Activated T-helper 1 cell treated with anti-CD3 and anti-CD28 coated beads, Interleukin-12 subunit alpha, Interleukin-12 subunit beta, Interleukin-2, Interleukin-4 antibody, amounts not matched to agents 30 ng/mL and 10 ng/mL and 1 ng/mL, durations not matched to agents 14 hours and 24 hours and 36 hours (primary cell): ENCODE data around the gene FYB1. TPM values are rescaled to one million over a fixed set of nuclear protein-coding genes. Genes with fewer than 3 reads are reported as not detected.
A peak's percentile ranks its signal among the peaks of the same experiment; 100 is the strongest.
"Not testable (repeated sequence)": the region's sequence is repeated elsewhere in the genome, so short reads cannot be mapped to it uniquely, and the experiment has no call there.

Source experiments
- DNase-seq: peaks from one replicate; pipeline ENCODE4 v3.0.0; 2021; ENCODE audit warnings: low spot score
- H3K27ac Mint-ChIP-seq: one replicate; pipeline ENCODE4 v1.8.0; 2021; ENCODE audit warnings: mild to moderate bottlenecking, mixed read lengths
- H3K27me3 Mint-ChIP-seq: one replicate; pipeline ENCODE4 v1.8.0; 2022; ENCODE audit warnings: mild to moderate bottlenecking, moderate library complexity, mixed read lengths; ENCODE audit not compliant: insufficient read depth
- H3K36me3 Mint-ChIP-seq: one replicate; pipeline ENCODE4 v1.8.0; 2021; ENCODE audit warnings: low read depth, mixed read lengths
- H3K4me1 Mint-ChIP-seq: one replicate; pipeline ENCODE4 v1.8.0; 2021; ENCODE audit warnings: low read depth, mixed read lengths
- H3K4me3 Mint-ChIP-seq: one replicate; pipeline ENCODE4 v1.8.0; 2021; ENCODE audit warnings: mild to moderate bottlenecking, moderate library complexity, mixed read lengths
- H3K9me3 Mint-ChIP-seq: one replicate; pipeline ENCODE4 v1.8.0; 2021; ENCODE audit warnings: mixed read lengths
- intact Hi-C: fragments of 100-400 bp; cut with micrococcal nuclease; formaldehyde crosslinking; loops from one replicate; pipeline ENCODE4 v1.15.1; 2024
- total RNA-seq: library from RNA; stranded (reverse); gene quantifications from 2 replicates; pipeline ENCODE4 v1.2.3, GENCODE V29; 2022

Gene FYB1
- total RNA-seq, 1 donor from 2014 or later = 100 TPM

- peak overlapping the region; percentile 97 for H3K27ac Mint-ChIP-seq
- no peaks in the 10 kb centered on the region for H3K9me3 Mint-ChIP-seq
- peaks cover 95% of the 10 kb centered on the region for H3K4me1 Mint-ChIP-seq
- no peak for DNase-seq
- H3K4me3 Mint-ChIP-seq = peak overlapping the region; percentile 70
- no peaks in the 10 kb centered on the region for H3K27me3 Mint-ChIP-seq
- H3K36me3 Mint-ChIP-seq = peaks cover 8% of the 10 kb centered on the region
- intact Hi-C loops = loop anchor here (1.0 kb wide), 4 partner anchors 10 to 29 kb away; no protein-coding TSS in a partner anchor
These were observed 31.3 kb downstream of the FYB1 start for GRCh38 chr5:39187831-39188731.

GRCh38 chr5:39186722-39187539, 32.4 kb downstream of the FYB1 start:
- H3K9me3 Mint-ChIP-seq = no peaks in the 10 kb centered on the region
- peak overlapping the region; percentile 97 for H3K27ac Mint-ChIP-seq
- peaks cover 94% of the 10 kb centered on the region for H3K4me1 Mint-ChIP-seq
- intact Hi-C loops = loop anchor here (1.0 kb wide), 1 partner anchor 9 kb away; no protein-coding TSS in a partner anchor
- H3K27me3 Mint-ChIP-seq = no peaks in the 10 kb centered on the region
- H3K36me3 Mint-ChIP-seq = peaks cover 9% of the 10 kb centered on the region
- DNase-seq = no peak
- H3K4me3 Mint-ChIP-seq = peak overlapping the region; percentile 70

- Mint-ChIP-seq H3K9me3 (no peaks in the 10 kb centered on the region), H3K36me3 (peaks cover 14% of the 10 kb centered on the region), H3K27me3 (no peaks in the 10 kb centered on the region), H3K27ac (peak overlapping the region; percentile 97), H3K4me3 (peak overlapping the region; percentile 87), H3K4me1 (peaks cover 94% of the 10 kb centered on the region)
- intact Hi-C loops = no loop called here
- no peak for DNase-seq
These were observed 33.1 kb downstream of the FYB1 start for GRCh38 chr5:39186289-39186688.

DNA sequence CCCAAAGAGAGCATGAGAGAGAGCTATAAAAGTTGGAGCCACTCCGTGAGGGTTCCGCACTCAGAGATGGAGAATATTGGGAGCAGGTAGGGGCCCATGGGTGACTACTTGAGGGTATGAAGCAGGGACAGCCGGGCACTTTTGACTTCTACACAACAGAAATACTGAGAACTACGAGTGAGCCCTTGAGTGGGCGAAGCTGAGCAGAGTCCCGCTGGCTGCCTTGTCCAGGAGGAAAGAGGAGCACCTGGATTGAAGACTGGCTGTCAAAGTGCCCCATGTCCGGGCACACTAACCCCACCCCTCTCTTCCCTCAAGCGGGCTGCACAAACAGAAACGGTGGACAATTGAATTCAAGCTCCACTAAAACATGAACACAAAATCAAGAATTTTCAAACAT, 33.6 kb downstream of the FYB1 start:
- H3K36me3 Mint-ChIP-seq = peaks cover 14% of the 10 kb centered on the region
- DNase-seq = no peak
- H3K4me1 Mint-ChIP-seq = peaks cover 89% of the 10 kb centered on the region
- H3K4me3 Mint-ChIP-seq = peak overlapping the region; percentile 87
- H3K27ac Mint-ChIP-seq = peak overlapping the region; percentile 97
- no peaks in the 10 kb centered on the region for H3K27me3 Mint-ChIP-seq
- H3K9me3 Mint-ChIP-seq = no peaks in the 10 kb centered on the region
- intact Hi-C loops = no loop called here

- Mint-ChIP-seq H3K4me1 (peaks cover 83% of the 10 kb centered on the region), H3K27ac (peak overlapping the region; percentile 77), H3K36me3 (peaks cover 25% of the 10 kb centered on the region), H3K4me3 (peak overlapping the region; percentile 78)
- DNase-seq, H3K27me3 Mint-ChIP-seq, H3K9me3 Mint-ChIP-seq: not testable (repeated sequence)
- intact Hi-C loops = loop anchor here (5.0 to 10.0 kb wide), 5 partner anchors 107 to 1655 kb away; partner anchors contain the start of genes RICTOR and RPL37
These were observed 39.8 kb downstream of the FYB1 start for GRCh38 chr5:39179561-39179960.

DNA sequence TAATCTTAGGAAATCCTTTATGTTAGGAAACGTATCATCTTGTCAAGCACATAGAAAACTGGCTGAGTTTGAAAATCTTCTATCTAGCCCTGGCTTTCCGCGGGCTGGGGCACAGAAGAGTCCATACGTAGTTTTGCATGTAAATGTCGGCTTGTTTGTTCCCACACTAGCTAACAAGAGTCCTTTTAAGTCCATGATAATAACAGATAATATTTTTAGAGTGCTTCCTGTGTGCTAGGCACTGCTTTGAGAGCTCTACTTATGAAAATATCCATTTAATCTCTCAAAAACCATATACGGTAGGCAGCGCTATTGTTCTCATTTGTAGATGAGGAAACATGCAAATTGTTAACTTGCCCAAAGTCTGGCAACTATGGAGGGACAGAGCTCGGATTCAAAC, 40.5 kb downstream of the FYB1 start:
- peaks cover 88% of the 10 kb centered on the region for H3K4me1 Mint-ChIP-seq
- peak overlapping the region; percentile 78 for H3K4me3 Mint-ChIP-seq
- peak overlapping the region; percentile 77 for H3K27ac Mint-ChIP-seq
- no peak for DNase-seq
- H3K27me3 Mint-ChIP-seq = no peaks in the 10 kb centered on the region
- peaks cover 27% of the 10 kb centered on the region for H3K36me3 Mint-ChIP-seq
- no peaks in the 10 kb centered on the region for H3K9me3 Mint-ChIP-seq
- intact Hi-C loops = loop anchor here (1.0 to 10.0 kb wide), 6 partner anchors 8 to 1656 kb away; partner anchors contain the start of genes RICTOR and RPL37

DNA sequence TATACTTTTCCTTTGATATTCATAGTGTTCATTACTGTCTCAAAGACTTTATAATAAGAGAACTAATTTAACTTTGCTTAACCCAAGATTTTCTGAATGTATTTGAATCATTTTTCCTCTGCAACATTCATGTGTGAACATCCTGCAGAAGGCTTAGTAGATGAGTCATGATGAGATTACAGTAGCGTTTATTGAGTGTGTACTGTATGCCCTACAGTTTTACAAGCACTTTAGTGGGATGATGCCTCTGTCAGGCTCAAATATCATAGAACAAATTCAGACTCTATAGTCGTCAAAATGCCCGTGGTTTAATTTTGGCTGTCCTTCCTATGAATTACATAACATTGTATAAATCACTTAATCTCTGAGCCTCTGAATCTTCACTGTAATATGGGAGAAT, 41.2 kb downstream of the FYB1 start:
- intact Hi-C loops = loop anchor here (1.0 to 10.0 kb wide), 6 partner anchors 9 to 1657 kb away; partner anchors contain the start of genes RICTOR and RPL37
- Mint-ChIP-seq H3K36me3 (peaks cover 30% of the 10 kb centered on the region), H3K4me1 (peaks cover 88% of the 10 kb centered on the region)

GRCh38 chr5:39177631-39177964, 41.8 kb downstream of the FYB1 start:
- no peak for DNase-seq
- peak overlapping the region; percentile 78 for H3K4me3 Mint-ChIP-seq
- H3K36me3 Mint-ChIP-seq = peaks cover 36% of the 10 kb centered on the region
- H3K9me3 Mint-ChIP-seq = peaks cover 8% of the 10 kb centered on the region
- intact Hi-C loops = loop anchor here (1.0 to 10.0 kb wide), 9 partner anchors 12 to 1657 kb away; partner anchors contain the start of genes RICTOR and RPL37
- peaks cover 89% of the 10 kb centered on the region for H3K4me1 Mint-ChIP-seq
- no peaks in the 10 kb centered on the region for H3K27me3 Mint-ChIP-seq
- peak overlapping the region; percentile 77 for H3K27ac Mint-ChIP-seq

More for the DNA sequence above, 41.2 kb downstream of the FYB1 start:
- Mint-ChIP-seq H3K27ac (peak overlapping the region; percentile 77), H3K9me3 (peaks cover 3% of the 10 kb centered on the region), H3K4me3 (peak overlapping the region; percentile 78), H3K27me3 (no peaks in the 10 kb centered on the region)
- DNase-seq = no peak

- peaks cover 83% of the 10 kb centered on the region for H3K4me1 Mint-ChIP-seq
- peaks cover 10% of the 10 kb centered on the region for H3K9me3 Mint-ChIP-seq
- H3K27me3 Mint-ChIP-seq = no peaks in the 10 kb centered on the region
- H3K27ac Mint-ChIP-seq = peak overlapping the region; percentile 77
- intact Hi-C loops = loop anchor here (1.0 to 10.0 kb wide), 10 partner anchors 12 to 1658 kb away; partner anchors contain the start of genes RICTOR and RPL37
- H3K4me3 Mint-ChIP-seq = peak overlapping the region; percentile 78
- peaks cover 37% of the 10 kb centered on the region for H3K36me3 Mint-ChIP-seq
- DNase-seq = peak; percentile 64
These were observed 42.4 kb downstream of the FYB1 start for GRCh38 chr5:39176759-39177630.

DNA sequence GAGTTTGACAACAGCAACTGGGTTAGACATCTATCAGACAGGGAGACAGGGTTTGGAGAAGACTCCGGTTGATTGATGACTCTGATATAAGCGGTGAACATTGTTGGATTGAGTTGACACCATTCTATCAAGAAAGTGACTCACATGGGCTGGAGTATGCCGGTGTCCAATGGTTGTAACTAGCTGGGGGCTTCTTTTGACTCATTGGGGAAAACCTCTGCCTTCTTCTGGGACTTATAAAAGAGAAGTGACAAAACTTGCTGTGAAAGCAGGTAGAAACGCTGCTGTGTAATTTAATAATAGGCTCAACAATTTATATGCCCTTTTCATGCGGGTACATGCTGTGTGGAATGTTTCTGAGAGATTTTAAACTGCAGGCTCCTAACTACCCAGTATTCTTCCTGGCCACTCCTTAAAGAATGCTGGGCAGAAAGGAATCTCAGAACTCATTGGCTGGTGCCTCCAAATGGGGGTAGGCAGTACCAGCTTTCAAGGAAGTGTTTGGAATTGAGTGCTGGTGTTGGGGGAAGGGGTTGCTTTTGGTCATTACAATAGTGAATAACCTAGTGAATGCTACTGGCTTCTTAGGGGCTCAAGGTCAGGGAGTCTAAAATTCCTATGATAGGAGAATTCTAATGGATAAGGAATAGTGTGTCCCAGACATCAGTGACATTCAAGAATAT, 43.9 kb downstream of the FYB1 start:
- Mint-ChIP-seq H3K4me1 (peaks cover 89% of the 10 kb centered on the region), H3K4me3 (peak overlapping the region; percentile 55), H3K9me3 (peaks cover 14% of the 10 kb centered on the region), H3K27ac (peak overlapping the region; percentile 77), H3K27me3 (no peaks in the 10 kb centered on the region), H3K36me3 (peaks cover 43% of the 10 kb centered on the region)
- no peak for DNase-seq
- intact Hi-C loops = loop anchor here (5.0 to 10.0 kb wide), 5 partner anchors 103 to 1659 kb away; partner anchors contain the start of genes RICTOR and RPL37

- H3K4me1 Mint-ChIP-seq = peaks cover 86% of the 10 kb centered on the region
- H3K36me3 Mint-ChIP-seq = peaks cover 51% of the 10 kb centered on the region
- no peak overlapping the region for H3K27ac Mint-ChIP-seq
- no peaks in the 10 kb centered on the region for H3K27me3 Mint-ChIP-seq
- no peak for DNase-seq
- H3K4me3 Mint-ChIP-seq = no peak overlapping the region
- intact Hi-C loops = loop anchor here (10.0 kb wide), 2 partner anchors 1322 to 1662 kb away; partner anchors contain the start of gene RPL37
- H3K9me3 Mint-ChIP-seq = peaks cover 16% of the 10 kb centered on the region
These were observed 46.3 kb downstream of the FYB1 start for GRCh38 chr5:39173069-39173468.
